ENCODE results near the gene PLXNA1.

The PLXNA1 gene

DNA sequence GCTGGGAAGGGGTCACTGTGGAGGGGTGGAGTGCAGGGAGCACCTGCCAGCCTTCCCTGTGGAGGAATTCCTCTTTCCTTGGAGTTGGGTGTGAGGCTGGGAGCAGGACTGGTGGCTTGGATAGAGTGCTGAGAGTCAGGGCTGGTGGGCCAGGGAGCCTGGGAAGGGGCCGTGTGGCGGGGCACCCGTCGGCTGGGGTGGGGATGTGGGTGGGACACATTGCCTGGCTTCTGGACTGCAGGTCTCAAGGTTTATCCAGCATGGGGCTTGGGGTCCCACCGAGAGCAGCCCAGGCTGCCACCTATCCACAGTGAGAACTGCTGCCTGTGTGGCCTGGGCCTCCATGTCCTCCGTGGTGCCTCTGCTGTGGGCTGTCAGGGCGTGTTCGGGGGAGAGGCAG is 4.7 kb downstream of the PLXNA1 start:
- TF ChIP-seq, protein P1, sequence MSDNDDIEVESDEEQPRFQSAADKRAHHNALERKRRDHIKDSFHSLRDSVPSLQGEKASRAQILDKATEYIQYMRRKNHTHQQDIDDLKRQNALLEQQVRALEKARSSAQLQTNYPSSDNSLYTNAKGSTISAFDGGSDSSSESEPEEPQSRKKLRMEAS (IDR thresholded peaks at IDR 0.05; ENCODE audit: low read depth, low read length), result no peak
- TF ChIP-seq MYC (IDR thresholded peaks at IDR 0.05; ENCODE audit: low read depth, low read length) (no peak), POLR2A (IDR thresholded peaks at IDR 0.05; ENCODE audit: extremely low read depth, insufficient read length) (no peak)
- TF ChIP-seq, protein P2, sequence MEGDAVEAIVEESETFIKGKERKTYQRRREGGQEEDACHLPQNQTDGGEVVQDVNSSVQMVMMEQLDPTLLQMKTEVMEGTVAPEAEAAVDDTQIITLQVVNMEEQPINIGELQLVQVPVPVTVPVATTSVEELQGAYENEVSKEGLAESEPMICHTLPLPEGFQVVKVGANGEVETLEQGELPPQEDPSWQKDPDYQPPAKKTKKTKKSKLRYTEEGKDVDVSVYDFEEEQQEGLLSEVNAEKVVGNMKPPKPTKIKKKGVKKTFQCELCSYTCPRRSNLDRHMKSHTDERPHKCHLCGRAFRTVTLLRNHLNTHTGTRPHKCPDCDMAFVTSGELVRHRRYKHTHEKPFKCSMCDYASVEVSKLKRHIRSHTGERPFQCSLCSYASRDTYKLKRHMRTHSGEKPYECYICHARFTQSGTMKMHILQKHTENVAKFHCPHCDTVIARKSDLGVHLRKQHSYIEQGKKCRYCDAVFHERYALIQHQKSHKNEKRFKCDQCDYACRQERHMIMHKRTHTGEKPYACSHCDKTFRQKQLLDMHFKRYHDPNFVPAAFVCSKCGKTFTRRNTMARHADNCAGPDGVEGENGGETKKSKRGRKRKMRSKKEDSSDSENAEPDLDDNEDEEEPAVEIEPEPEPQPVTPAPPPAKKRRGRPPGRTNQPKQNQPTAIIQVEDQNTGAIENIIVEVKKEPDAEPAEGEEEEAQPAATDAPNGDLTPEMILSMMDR (IDR thresholded peaks at IDR 0.05; ENCODE audit: low read depth, low read length), result no peak
- H3K4me3 ChIP-seq (ENCODE audit: low read depth, low read length), result no peak overlapping the region
- DNase-seq (ENCODE audit: low read depth), result no peak

DNA sequence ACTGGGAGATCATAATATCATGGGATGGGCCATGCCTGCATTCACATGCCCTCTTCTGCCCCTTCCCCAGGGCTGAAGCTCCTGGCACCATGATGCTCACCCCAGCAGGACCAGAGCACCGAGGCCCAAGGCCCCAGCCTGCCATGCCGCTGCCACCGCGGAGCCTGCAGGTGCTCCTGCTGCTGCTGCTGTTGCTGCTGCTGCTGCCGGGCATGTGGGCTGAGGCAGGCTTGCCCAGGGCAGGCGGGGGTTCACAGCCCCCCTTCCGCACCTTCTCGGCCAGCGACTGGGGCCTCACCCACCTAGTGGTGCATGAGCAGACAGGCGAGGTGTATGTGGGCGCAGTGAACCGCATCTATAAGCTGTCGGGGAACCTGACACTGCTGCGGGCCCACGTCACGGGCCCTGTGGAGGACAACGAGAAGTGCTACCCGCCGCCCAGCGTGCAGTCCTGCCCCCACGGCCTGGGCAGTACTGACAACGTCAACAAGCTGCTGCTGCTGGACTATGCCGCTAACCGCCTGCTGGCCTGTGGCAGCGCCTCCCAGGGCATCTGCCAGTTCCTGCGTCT is 5.6 kb downstream of the PLXNA1 start:
- DNase-seq (ENCODE audit: low read depth), result no peak
- no peak overlapping the region for H3K4me3 ChIP-seq (ENCODE audit: low read depth, low read length)
- TF ChIP-seq, protein P1 (IDR thresholded peaks at IDR 0.05; ENCODE audit: low read depth, low read length), result no peak
- TF ChIP-seq, protein P2 (IDR thresholded peaks at IDR 0.05; ENCODE audit: low read depth, low read length), result no peak
- TF ChIP-seq MYC (IDR thresholded peaks at IDR 0.05; ENCODE audit: low read depth, low read length) (no peak), POLR2A (IDR thresholded peaks at IDR 0.05; ENCODE audit: extremely low read depth, insufficient read length) (no peak)

DNA sequence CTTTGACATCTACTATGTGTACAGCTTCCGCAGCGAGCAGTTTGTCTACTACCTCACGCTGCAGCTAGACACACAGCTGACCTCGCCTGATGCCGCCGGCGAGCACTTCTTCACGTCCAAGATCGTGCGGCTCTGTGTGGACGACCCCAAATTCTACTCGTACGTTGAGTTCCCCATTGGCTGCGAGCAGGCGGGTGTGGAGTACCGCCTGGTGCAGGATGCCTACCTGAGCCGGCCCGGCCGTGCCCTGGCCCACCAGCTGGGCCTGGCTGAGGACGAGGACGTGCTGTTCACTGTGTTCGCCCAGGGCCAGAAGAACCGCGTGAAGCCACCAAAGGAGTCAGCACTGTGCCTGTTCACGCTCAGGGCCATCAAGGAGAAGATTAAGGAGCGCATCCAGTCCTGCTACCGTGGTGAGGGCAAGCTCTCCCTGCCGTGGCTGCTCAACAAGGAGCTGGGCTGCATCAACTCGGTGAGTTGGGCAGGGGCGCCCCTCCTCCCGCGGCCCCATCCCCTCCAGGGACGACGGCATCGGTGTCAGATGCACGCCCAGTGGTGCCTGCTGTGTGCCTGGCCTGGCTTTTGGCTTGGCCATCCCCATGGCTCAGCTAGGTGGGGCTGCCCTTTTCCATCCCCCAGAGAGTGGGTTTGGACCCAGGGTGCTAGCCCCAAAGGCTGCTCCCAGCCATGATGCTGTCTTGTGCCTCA is 6.6 kb downstream of the PLXNA1 start:
- H3K4me3 ChIP-seq (ENCODE audit: low read depth, low read length), result no peak overlapping the region
- no peak for DNase-seq (ENCODE audit: low read depth)
- TF ChIP-seq, protein P2 (IDR thresholded peaks at IDR 0.05; ENCODE audit: low read depth, low read length), result no peak
- no peak for TF ChIP-seq POLR2A (IDR thresholded peaks at IDR 0.05; ENCODE audit: extremely low read depth, insufficient read length)
- TF ChIP-seq MYC (IDR thresholded peaks at IDR 0.05; ENCODE audit: low read depth, low read length), result no peak
- TF ChIP-seq, protein P1 (IDR thresholded peaks at IDR 0.05; ENCODE audit: low read depth, low read length), result no peak

DNA sequence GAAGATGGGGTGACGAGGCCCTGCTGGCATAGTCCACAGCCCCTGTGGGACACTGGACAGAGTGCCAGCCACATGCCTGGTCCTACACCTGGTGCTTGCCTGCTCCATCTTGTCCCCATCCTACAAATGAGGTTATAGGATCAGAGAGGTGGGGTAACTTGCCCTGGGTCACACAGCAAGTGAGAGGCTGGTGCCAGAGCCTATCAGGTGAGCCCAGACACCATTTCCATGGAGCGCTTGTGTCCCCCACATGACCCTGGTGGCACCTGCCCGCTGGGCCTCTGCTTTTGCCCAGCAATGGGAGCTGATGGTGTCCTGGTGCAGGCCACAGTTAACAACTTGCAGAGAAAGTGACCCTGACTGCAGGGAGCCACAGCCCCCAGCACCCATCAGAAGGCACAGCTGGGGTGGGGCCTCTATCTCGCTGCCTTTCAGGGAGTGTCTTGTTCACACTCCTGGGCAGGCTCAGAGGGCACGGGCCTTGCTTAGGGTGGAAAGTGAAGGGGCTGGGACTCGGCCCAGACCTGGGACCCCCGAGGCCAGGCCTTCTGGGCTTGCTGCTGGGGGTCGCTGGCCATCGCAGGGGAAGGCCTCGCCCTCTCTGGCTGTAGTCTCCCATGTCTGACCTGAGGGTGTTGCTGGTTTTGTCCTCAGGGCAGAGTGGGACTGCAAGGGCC is 7.2 kb downstream of the PLXNA1 start:
- DNase-seq (ENCODE audit: low read depth), result no peak
- H3K4me3 ChIP-seq (ENCODE audit: low read depth, low read length), result no peak overlapping the region
- no peak for TF ChIP-seq MYC (IDR thresholded peaks at IDR 0.05; ENCODE audit: low read depth, low read length)

DNA sequence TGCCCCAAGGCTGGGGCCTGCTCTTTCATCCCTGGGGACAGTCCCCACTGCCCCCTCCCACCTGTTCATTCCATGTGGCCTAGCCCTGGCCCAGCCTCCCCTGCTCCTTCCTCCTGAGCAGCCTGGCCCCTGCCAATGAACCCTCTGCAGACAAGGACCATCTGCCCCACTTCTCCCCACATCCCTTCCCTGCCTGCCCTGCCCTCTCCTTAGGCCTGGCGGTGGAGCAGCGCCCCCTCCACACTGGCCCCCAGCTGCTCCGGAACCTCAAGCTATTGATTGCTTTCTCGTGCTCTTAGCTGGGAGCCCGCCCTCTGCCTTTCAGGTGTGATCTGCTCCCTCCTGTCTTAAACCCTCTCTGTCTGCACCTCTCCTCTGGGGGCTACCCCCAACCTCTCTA is 8.0 kb downstream of the PLXNA1 start:
- DNase-seq (ENCODE audit: low read depth), result no peak
- H3K4me3 ChIP-seq (ENCODE audit: low read depth, low read length), result no peak overlapping the region

More for the DNA sequence above, 8.0 kb downstream of the PLXNA1 start:
- no peak for TF ChIP-seq MYC (IDR thresholded peaks at IDR 0.05; ENCODE audit: low read depth, low read length)
- TF ChIP-seq, protein P1 (IDR thresholded peaks at IDR 0.05; ENCODE audit: low read depth, low read length), result no peak
- TF ChIP-seq POLR2A (IDR thresholded peaks at IDR 0.05; ENCODE audit: extremely low read depth, insufficient read length), result no peak
- TF ChIP-seq, protein P2 (IDR thresholded peaks at IDR 0.05; ENCODE audit: low read depth, low read length), result no peak
